Neural progenitor cell (in vitro differentiated cells): ENCODE results near the gene ITPR1. TPM values are rescaled to one million over a fixed set of nuclear protein-coding genes. Genes with fewer than 3 reads are reported as not detected.

Experiments used
- DNase-seq: peaks from one replicate; pipeline ENCODE4 v3.0.0-alpha.2; 2016; ENCODE audit warnings: low spot score
- H2AFZ ChIP-seq: fragments of 200-600 bp; sonication (generic); replicated peaks from 2 replicates; pipeline ENCODE4 v1.6.1; 2016; ENCODE audit warnings: antibody characterized with exemption
- H3F3A ChIP-seq: fragments of 200-600 bp; sonication (generic); 2 replicates; pipeline ENCODE4 v1.6.1; 2016; ENCODE audit warnings: antibody characterized with exemption, low read depth
- H3K27ac ChIP-seq: fragments of 200-600 bp; sonication (generic); 2 replicates; pipeline ENCODE4 v1.5.1; 2016; ENCODE audit warnings: mild to moderate bottlenecking
- H3K27me3 ChIP-seq: fragments of 200-600 bp; sonication (generic); 2 replicates; pipeline ENCODE4 v1.6.1; 2016; ENCODE audit warnings: mild to moderate bottlenecking, moderate library complexity
- H3K36me3 ChIP-seq: fragments of 200-600 bp; sonication (generic); 2 replicates; pipeline ENCODE4 v1.5.1; 2016
- H3K4me1 ChIP-seq: fragments of 200-600 bp; sonication (generic); 2 replicates; pipeline ENCODE4 v1.6.1; 2016; ENCODE audit warnings: mixed run types
- H3K4me2 ChIP-seq: fragments of 200-600 bp; sonication (generic); 2 replicates; pipeline ENCODE4 v1.6.1; 2016
- H3K4me3 ChIP-seq: fragments of 200-600 bp; sonication (generic); 2 replicates; pipeline ENCODE4 v1.5.1; 2016
- H3K79me2 ChIP-seq: fragments of 200-600 bp; sonication (generic); 2 replicates; pipeline ENCODE4 v1.6.1; 2016; ENCODE audit warnings: low read depth
- H3K9ac ChIP-seq: fragments of 200-600 bp; sonication (generic); 2 replicates; pipeline ENCODE4 v1.6.1; 2016
- H3K9me3 ChIP-seq: fragments of 200-600 bp; sonication (generic); 2 replicates; pipeline ENCODE4 v1.5.1; 2016; ENCODE audit warnings: low read depth
- H4K20me1 ChIP-seq: fragments of 200-600 bp; sonication (generic); 2 replicates; pipeline ENCODE4 v1.6.1; 2016; ENCODE audit warnings: low read depth
- H3K27ac Mint-ChIP-seq: 3 replicates; pipeline ENCODE4 v1.8.0; 2021; ENCODE audit warnings: mixed read lengths
- H3K27me3 Mint-ChIP-seq: 2 replicates; pipeline ENCODE4 v1.8.0; 2022; ENCODE audit warnings: low read depth, mild to moderate bottlenecking, inconsistent platforms, moderate library complexity, mixed read lengths; ENCODE audit not compliant: insufficient read depth
- H3K36me3 Mint-ChIP-seq: 3 replicates; pipeline ENCODE4 v1.8.0; 2021; ENCODE audit warnings: mixed read lengths
- H3K4me1 Mint-ChIP-seq: 3 replicates; pipeline ENCODE4 v1.8.0; 2021; ENCODE audit warnings: mixed read lengths
- H3K4me3 Mint-ChIP-seq: 3 replicates; pipeline ENCODE4 v1.8.0; 2021; ENCODE audit warnings: mild to moderate bottlenecking, moderate library complexity, mixed read lengths
- H3K9me3 Mint-ChIP-seq: 3 replicates; pipeline ENCODE4 v1.8.0; 2020; ENCODE audit warnings: mixed read lengths
- EZH2 ChIP-seq: fragments of 200-600 bp; sonication (generic); IDR thresholded peaks from 2 replicates; pipeline ENCODE4 v1.6.1; 2017; ENCODE audit warnings: antibody characterized with exemption, mild to moderate bottlenecking, moderate library complexity
- EZH2phosphoT487 ChIP-seq: fragments of 200-600 bp; sonication (generic); IDR thresholded peaks from 2 replicates; pipeline ENCODE4 v1.6.1; 2017; ENCODE audit warnings: antibody characterized with exemption
- total RNA-seq: library from RNA; depleted of rRNA; stranded (reverse); fragments of >200 nt; gene quantifications from 2 replicates; pipeline ENCODE4 v1.2.3, GENCODE V29; 2015; ENCODE audit warnings: low replicate concordance
- TF ChIP-seq, protein P1 (sequence below): fragments of 200-600 bp; sonication (generic); IDR thresholded peaks from 2 replicates; pipeline ENCODE4 v1.5.1; 2017; ENCODE audit warnings: antibody characterized with exemption, mild to moderate bottlenecking

The ITPR1 gene
- total RNA-seq, 1 donor from 2014 or later: 5.0 TPM

DNA sequence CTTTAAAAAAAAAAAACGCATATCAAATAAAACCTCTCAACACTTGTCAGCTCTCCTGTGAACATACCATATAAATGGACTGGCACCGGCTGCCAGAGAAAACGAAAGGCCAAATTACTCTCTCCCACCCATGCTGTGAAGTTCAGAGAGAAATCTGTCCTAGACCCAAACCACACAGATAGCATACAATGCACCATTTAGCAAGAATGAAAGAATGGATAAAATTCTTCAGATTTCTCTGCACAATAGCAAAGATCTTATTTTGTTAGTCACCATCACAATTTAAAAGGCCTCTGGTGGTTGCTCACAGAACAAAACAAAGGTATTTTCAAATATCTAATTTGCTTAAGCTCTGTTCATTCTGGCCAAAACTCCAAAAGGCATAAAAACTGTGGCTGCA lies 392.2 kb downstream of the ITPR1 start:
- H3K4me2 ChIP-seq: no peak overlapping the region
- Mint-ChIP-seq H3K4me1 (peaks cover 25% of the 10 kb centered on the region), H3K36me3 (no peaks in the 10 kb centered on the region), H3K27ac (no peak overlapping the region), H3K4me3 (no peak overlapping the region), H3K27me3 (no peaks in the 10 kb centered on the region), H3K9me3 (no peaks in the 10 kb centered on the region)
- H3K4me3 ChIP-seq: no peak overlapping the region
- H2AFZ ChIP-seq: peak overlapping the region; percentile 24
- no peaks in the 10 kb centered on the region for H3K79me2 ChIP-seq
- DNase-seq: no peak
- no peaks in the 10 kb centered on the region for H4K20me1 ChIP-seq
- H3K9me3 ChIP-seq: no peaks in the 10 kb centered on the region
- no peaks in the 10 kb centered on the region for H3F3A ChIP-seq
- no peaks in the 10 kb centered on the region for H3K27me3 ChIP-seq
- peaks cover 4% of the 10 kb centered on the region for H3K4me1 ChIP-seq
- H3K9ac ChIP-seq: no peak overlapping the region
- no peak overlapping the region for H3K27ac ChIP-seq
- TF ChIP-seq, protein P1, sequence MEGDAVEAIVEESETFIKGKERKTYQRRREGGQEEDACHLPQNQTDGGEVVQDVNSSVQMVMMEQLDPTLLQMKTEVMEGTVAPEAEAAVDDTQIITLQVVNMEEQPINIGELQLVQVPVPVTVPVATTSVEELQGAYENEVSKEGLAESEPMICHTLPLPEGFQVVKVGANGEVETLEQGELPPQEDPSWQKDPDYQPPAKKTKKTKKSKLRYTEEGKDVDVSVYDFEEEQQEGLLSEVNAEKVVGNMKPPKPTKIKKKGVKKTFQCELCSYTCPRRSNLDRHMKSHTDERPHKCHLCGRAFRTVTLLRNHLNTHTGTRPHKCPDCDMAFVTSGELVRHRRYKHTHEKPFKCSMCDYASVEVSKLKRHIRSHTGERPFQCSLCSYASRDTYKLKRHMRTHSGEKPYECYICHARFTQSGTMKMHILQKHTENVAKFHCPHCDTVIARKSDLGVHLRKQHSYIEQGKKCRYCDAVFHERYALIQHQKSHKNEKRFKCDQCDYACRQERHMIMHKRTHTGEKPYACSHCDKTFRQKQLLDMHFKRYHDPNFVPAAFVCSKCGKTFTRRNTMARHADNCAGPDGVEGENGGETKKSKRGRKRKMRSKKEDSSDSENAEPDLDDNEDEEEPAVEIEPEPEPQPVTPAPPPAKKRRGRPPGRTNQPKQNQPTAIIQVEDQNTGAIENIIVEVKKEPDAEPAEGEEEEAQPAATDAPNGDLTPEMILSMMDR: no peak
- TF ChIP-seq EZH2 (no peak), EZH2phosphoT487 (no peak)
- H3K36me3 ChIP-seq: no peaks in the 10 kb centered on the region

DNA sequence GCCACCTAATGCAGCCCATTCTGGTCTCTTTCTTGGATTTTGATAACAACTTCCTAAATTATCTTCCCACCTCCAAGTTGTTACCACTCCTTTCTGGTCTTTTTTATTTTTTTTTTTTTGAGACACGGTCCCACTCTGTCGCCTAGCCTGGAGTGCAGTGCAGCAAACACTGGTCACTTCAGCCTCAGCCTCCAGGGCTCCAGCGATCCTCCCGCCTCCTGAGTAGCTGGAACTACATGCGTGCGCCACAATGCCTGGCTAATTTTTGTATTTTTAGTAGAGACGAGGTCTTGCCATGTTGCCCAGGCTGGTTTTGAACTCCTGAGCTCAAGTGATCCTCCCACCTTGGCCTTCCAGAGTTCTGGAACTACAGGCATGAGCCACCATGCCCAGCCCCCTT lies 393.3 kb downstream of the ITPR1 start:
- no peak overlapping the region for H3K9ac ChIP-seq
- peaks cover 4% of the 10 kb centered on the region for H3K4me1 ChIP-seq
- Mint-ChIP-seq H3K27ac (peak overlapping the region; percentile 3), H3K36me3 (no peaks in the 10 kb centered on the region), H3K27me3 (no peaks in the 10 kb centered on the region), H3K9me3 (no peaks in the 10 kb centered on the region), H3K4me3 (no peak overlapping the region), H3K4me1 (peaks cover 25% of the 10 kb centered on the region)
- H4K20me1 ChIP-seq: no peaks in the 10 kb centered on the region
- DNase-seq: no peak
- H3K27me3 ChIP-seq: no peaks in the 10 kb centered on the region
- TF ChIP-seq EZH2 (no peak), EZH2phosphoT487 (no peak)
- TF ChIP-seq, protein P1: no peak
- no peak overlapping the region for H3K27ac ChIP-seq
- no peaks in the 10 kb centered on the region for H3K9me3 ChIP-seq
- no peaks in the 10 kb centered on the region for H3F3A ChIP-seq
- H2AFZ ChIP-seq: no peak overlapping the region
- H3K79me2 ChIP-seq: no peaks in the 10 kb centered on the region
- H3K4me3 ChIP-seq: no peak overlapping the region
- H3K4me2 ChIP-seq: no peak overlapping the region
- no peaks in the 10 kb centered on the region for H3K36me3 ChIP-seq

DNA sequence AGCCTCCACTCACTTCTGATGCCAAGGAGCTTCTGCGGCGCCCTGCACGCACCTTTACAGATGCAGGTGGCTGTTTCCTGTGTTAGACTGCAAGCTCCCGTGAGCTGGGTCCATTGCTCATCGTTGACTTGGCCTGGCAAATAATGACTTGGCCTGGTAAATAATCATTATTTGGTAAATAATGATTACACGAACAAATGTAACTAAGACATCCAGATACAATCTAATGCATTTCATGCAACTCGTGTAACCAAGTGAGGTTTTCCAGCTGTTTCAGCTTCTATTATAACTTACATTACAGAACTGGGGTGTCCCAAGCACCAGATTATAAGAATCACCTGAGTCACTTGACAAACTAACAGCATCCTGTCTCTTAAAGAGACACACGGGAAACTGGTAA lies 394.0 kb downstream of the ITPR1 start:
- H2AFZ ChIP-seq: no peak overlapping the region
- H4K20me1 ChIP-seq: no peaks in the 10 kb centered on the region
- H3K4me3 ChIP-seq: no peak overlapping the region
- H3K27ac ChIP-seq: no peak overlapping the region
- H3K4me1 ChIP-seq: peaks cover 4% of the 10 kb centered on the region
- no peak overlapping the region for H3K4me2 ChIP-seq
- H3K9ac ChIP-seq: no peak overlapping the region
- H3F3A ChIP-seq: no peaks in the 10 kb centered on the region
- no peaks in the 10 kb centered on the region for H3K27me3 Mint-ChIP-seq
- H3K27ac Mint-ChIP-seq: peak overlapping the region; percentile 3
- H3K9me3 Mint-ChIP-seq: peaks cover under 1% of the 10 kb centered on the region
- TF ChIP-seq, protein P1: no peak
- TF ChIP-seq EZH2phosphoT487 (no peak), EZH2 (no peak)
- DNase-seq: no peak
- no peaks in the 10 kb centered on the region for H3K9me3 ChIP-seq
- H3K4me1 Mint-ChIP-seq: peaks cover 25% of the 10 kb centered on the region
- no peaks in the 10 kb centered on the region for H3K36me3 Mint-ChIP-seq
- H3K79me2 ChIP-seq: no peaks in the 10 kb centered on the region
- no peaks in the 10 kb centered on the region for H3K36me3 ChIP-seq
- no peak overlapping the region for H3K4me3 Mint-ChIP-seq
- no peaks in the 10 kb centered on the region for H3K27me3 ChIP-seq
